ENCODE results near the gene ADCYAP1R1. TPM values are rescaled to one million over a fixed set of nuclear protein-coding genes. Genes with fewer than 3 reads are reported as not detected.
A peak's percentile ranks its signal among the peaks of the same experiment; 100 is the strongest.

The ADCYAP1R1 gene
- total and polyA plus RNA-seq, 5 donors from 2014 or later: not detected

GRCh38 chr7:31107106-31108090 lies 55.3 kb downstream of the ADCYAP1R1 start:
- H3K27ac Mint-ChIP-seq: no peak overlapping the region
- Histone ChIP-seq H3K9me3 (ENCODE audit: control insufficient read depth in 2 of 2, low read length in 2 of 2) (no peaks in the 10 kb centered on the region), H3K27ac (ENCODE audit: insufficient read depth, low read length, poor library complexity, severe bottlenecking) (no peak overlapping the region), H3K4me1 (ENCODE audit: control insufficient read depth, insufficient read depth, low read length, poor library complexity, severe bottlenecking) (no peaks in the 10 kb centered on the region), H3K27me3 (ENCODE audit: control insufficient read depth, insufficient read depth, low read length) (no peaks in the 10 kb centered on the region), H3K36me3 (ENCODE audit: control insufficient read depth, insufficient read depth, low read length) (no peaks in the 10 kb centered on the region), H3K4me3 (ENCODE audit: low read depth, low read length) (no peak overlapping the region)
- H3K9me3 Mint-ChIP-seq: peaks cover 0 to 3% (median 0%) of the 10 kb centered on the region in 7 donors
- ATAC-seq (ENCODE audit: low read depth in 2 of 2) (no peak), DNase-seq (no peak)
- no peak overlapping the region for H3K4me3 Mint-ChIP-seq
- H3K36me3 Mint-ChIP-seq: no peaks in the 10 kb centered on the region
- peaks cover 7% of the 10 kb centered on the region for H3K27me3 Mint-ChIP-seq
- H3K4me1 Mint-ChIP-seq: no peaks in the 10 kb centered on the region

GRCh38 chr7:31108097-31108657 lies 56.1 kb downstream of the ADCYAP1R1 start:
- Mint-ChIP-seq H3K4me1 (no peaks in the 10 kb centered on the region), H3K27ac (no peak overlapping the region), H3K36me3 (no peaks in the 10 kb centered on the region), H3K27me3 (peaks cover under 1% of the 10 kb centered on the region), H3K4me3 (no peak overlapping the region), H3K9me3 (peaks cover 0 to 3% (median 0%) of the 10 kb centered on the region in 7 donors)
- no peak overlapping the region for H3K27ac ChIP-seq (ENCODE audit: insufficient read depth, low read length, poor library complexity, severe bottlenecking)
- DNase-seq (no peak), ATAC-seq (ENCODE audit: low read depth in 2 of 2) (no peak)
- no peaks in the 10 kb centered on the region for H3K27me3 ChIP-seq (ENCODE audit: control insufficient read depth, insufficient read depth, low read length)
- no peak overlapping the region for H3K4me3 ChIP-seq (ENCODE audit: low read depth, low read length)
- no peaks in the 10 kb centered on the region for H3K9me3 ChIP-seq (ENCODE audit: control insufficient read depth in 2 of 2, low read length in 2 of 2)
- no peaks in the 10 kb centered on the region for H3K4me1 ChIP-seq (ENCODE audit: control insufficient read depth, insufficient read depth, low read length, poor library complexity, severe bottlenecking)
- H3K36me3 ChIP-seq (ENCODE audit: control insufficient read depth, insufficient read depth, low read length): no peaks in the 10 kb centered on the region

DNA sequence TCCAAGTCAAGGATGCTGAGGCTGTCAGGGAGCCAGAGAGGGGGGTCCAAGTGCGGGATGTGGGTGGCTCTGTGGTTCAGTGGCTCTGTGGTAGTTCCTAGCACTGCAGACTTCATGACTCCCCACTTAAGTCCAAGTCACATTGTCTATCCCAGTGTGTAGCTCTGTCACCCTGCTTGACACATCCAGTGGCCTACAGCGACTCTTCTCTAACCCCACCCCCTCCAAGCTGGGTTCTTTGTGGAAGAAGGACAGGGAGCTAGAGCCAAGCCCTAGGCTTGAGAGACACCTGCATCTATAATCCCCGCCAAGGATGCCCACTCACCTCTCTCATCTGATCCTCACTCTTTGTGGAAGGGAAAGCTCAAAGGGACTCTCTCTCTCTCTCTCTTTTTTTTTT lies 57.6 kb downstream of the ADCYAP1R1 start:
- Histone ChIP-seq H3K4me3 (ENCODE audit: low read depth, low read length) (no peak overlapping the region), H3K4me1 (ENCODE audit: control insufficient read depth, insufficient read depth, low read length, poor library complexity, severe bottlenecking) (no peaks in the 10 kb centered on the region), H3K27me3 (ENCODE audit: control insufficient read depth, insufficient read depth, low read length) (no peaks in the 10 kb centered on the region), H3K9me3 (ENCODE audit: control insufficient read depth in 2 of 2, low read length in 2 of 2) (no peaks in the 10 kb centered on the region), H3K27ac (ENCODE audit: insufficient read depth, low read length, poor library complexity, severe bottlenecking) (no peak overlapping the region), H3K36me3 (ENCODE audit: control insufficient read depth, insufficient read depth, low read length) (no peaks in the 10 kb centered on the region)
- H3K4me3 Mint-ChIP-seq: no peak overlapping the region
- peaks cover 0 to 1% (median 0%) of the 10 kb centered on the region in 7 donors for H3K9me3 Mint-ChIP-seq
- DNase-seq: no peak
- H3K27ac Mint-ChIP-seq: no peak overlapping the region
- no peak for ATAC-seq (ENCODE audit: low read depth in 2 of 2)
- H3K27me3 Mint-ChIP-seq: no peaks in the 10 kb centered on the region
- H3K36me3 Mint-ChIP-seq: no peaks in the 10 kb centered on the region
- H3K4me1 Mint-ChIP-seq: no peaks in the 10 kb centered on the region

GRCh38 chr7:31110331-31111108 lies 58.4 kb downstream of the ADCYAP1R1 start:
- no peaks in the 10 kb centered on the region for H3K4me1 ChIP-seq (ENCODE audit: control insufficient read depth, insufficient read depth, low read length, poor library complexity, severe bottlenecking)
- Mint-ChIP-seq H3K27ac (no peak overlapping the region), H3K9me3 (peaks cover 0 to 2% (median 0%) of the 10 kb centered on the region in 7 donors), H3K36me3 (no peaks in the 10 kb centered on the region), H3K27me3 (no peaks in the 10 kb centered on the region), H3K4me3 (no peak overlapping the region), H3K4me1 (no peaks in the 10 kb centered on the region)
- H3K9me3 ChIP-seq (ENCODE audit: control insufficient read depth in 2 of 2, low read length in 2 of 2): no peaks in the 10 kb centered on the region
- no peaks in the 10 kb centered on the region for H3K36me3 ChIP-seq (ENCODE audit: control insufficient read depth, insufficient read depth, low read length)
- no peak overlapping the region for H3K4me3 ChIP-seq (ENCODE audit: low read depth, low read length)
- no peak for DNase-seq
- no peak for ATAC-seq (ENCODE audit: low read depth in 2 of 2)
- no peaks in the 10 kb centered on the region for H3K27me3 ChIP-seq (ENCODE audit: control insufficient read depth, insufficient read depth, low read length)
- no peak overlapping the region for H3K27ac ChIP-seq (ENCODE audit: insufficient read depth, low read length, poor library complexity, severe bottlenecking)

DNA sequence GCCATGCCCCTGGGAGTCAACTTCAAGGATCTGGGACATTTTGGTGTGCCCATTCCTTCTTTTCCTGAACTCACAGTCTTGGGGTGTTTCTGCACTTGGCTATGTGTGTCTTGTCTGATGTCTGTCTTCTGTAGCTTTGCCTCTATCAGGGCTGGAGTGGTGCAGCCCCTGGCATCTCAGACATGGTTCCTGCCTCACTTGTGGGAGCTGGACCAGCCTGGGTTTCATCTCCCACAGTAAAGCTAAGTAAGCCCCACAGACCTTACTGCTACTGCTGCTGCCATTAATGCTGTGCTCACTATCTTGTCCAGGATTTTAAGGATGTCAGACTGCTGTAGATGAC lies 59.0 kb downstream of the ADCYAP1R1 start:
- Histone ChIP-seq H3K9me3 (ENCODE audit: control insufficient read depth in 2 of 2, low read length in 2 of 2) (no peaks in the 10 kb centered on the region), H3K4me3 (ENCODE audit: low read depth, low read length) (no peak overlapping the region), H3K27ac (ENCODE audit: insufficient read depth, low read length, poor library complexity, severe bottlenecking) (no peak overlapping the region), H3K36me3 (ENCODE audit: control insufficient read depth, insufficient read depth, low read length) (no peaks in the 10 kb centered on the region), H3K4me1 (ENCODE audit: control insufficient read depth, insufficient read depth, low read length, poor library complexity, severe bottlenecking) (no peaks in the 10 kb centered on the region), H3K27me3 (ENCODE audit: control insufficient read depth, insufficient read depth, low read length) (no peaks in the 10 kb centered on the region)
- H3K27ac Mint-ChIP-seq: no peak overlapping the region
- H3K4me3 Mint-ChIP-seq: no peak overlapping the region
- no peak for ATAC-seq (ENCODE audit: low read depth in 2 of 2)
- H3K4me1 Mint-ChIP-seq: no peaks in the 10 kb centered on the region
- H3K36me3 Mint-ChIP-seq: no peaks in the 10 kb centered on the region
- DNase-seq: no peak
- H3K27me3 Mint-ChIP-seq: no peaks in the 10 kb centered on the region
- peaks cover 0 to 2% (median 0%) of the 10 kb centered on the region in 7 donors for H3K9me3 Mint-ChIP-seq

DNA sequence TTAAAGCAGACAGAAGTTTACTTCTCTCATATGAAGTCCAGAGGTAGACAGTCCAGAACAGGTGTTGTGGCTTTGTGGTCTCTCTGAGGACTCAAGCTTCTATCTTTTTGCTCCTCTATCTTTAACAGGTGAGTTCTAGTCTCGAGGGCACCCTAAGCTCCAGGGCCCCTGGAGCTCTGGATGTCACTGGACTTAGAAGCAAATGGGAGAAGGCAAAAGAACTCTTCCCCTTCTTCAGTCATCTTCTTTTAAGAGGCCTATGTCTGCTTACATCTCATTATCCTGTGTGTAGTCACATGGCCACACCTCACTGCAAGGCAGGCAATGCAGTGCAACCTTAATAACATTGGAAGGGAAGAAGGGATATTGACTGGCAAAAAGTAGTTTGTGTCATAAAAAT lies 61.6 kb downstream of the ADCYAP1R1 start:
- Histone ChIP-seq H3K27me3 (ENCODE audit: control insufficient read depth, insufficient read depth, low read length) (no peaks in the 10 kb centered on the region), H3K36me3 (ENCODE audit: control insufficient read depth, insufficient read depth, low read length) (no peaks in the 10 kb centered on the region), H3K4me1 (ENCODE audit: control insufficient read depth, insufficient read depth, low read length, poor library complexity, severe bottlenecking) (no peaks in the 10 kb centered on the region), H3K27ac (ENCODE audit: insufficient read depth, low read length, poor library complexity, severe bottlenecking) (no peak overlapping the region), H3K4me3 (ENCODE audit: low read depth, low read length) (no peak overlapping the region), H3K9me3 (ENCODE audit: control insufficient read depth in 2 of 2, low read length in 2 of 2) (no peaks in the 10 kb centered on the region)
- DNase-seq (no peak), ATAC-seq (ENCODE audit: low read depth in 2 of 2) (no peak)
- no peak overlapping the region for H3K27ac Mint-ChIP-seq
- no peaks in the 10 kb centered on the region for H3K36me3 Mint-ChIP-seq
- peaks cover 0 to 2% (median 0%) of the 10 kb centered on the region in 7 donors for H3K9me3 Mint-ChIP-seq
- no peaks in the 10 kb centered on the region for H3K4me1 Mint-ChIP-seq
- H3K27me3 Mint-ChIP-seq: peaks cover 5% of the 10 kb centered on the region
- no peak overlapping the region for H3K4me3 Mint-ChIP-seq

GRCh38 chr7:31114593-31115343 lies 62.7 kb downstream of the ADCYAP1R1 start:
- Mint-ChIP-seq H3K36me3 (no peaks in the 10 kb centered on the region), H3K4me1 (no peaks in the 10 kb centered on the region), H3K4me3 (no peak overlapping the region), H3K27me3 (peaks cover 5% of the 10 kb centered on the region), H3K9me3 (peaks cover 0 to 2% (median 0%) of the 10 kb centered on the region in 7 donors), H3K27ac (no peak overlapping the region)
- Histone ChIP-seq H3K27me3 (ENCODE audit: control insufficient read depth, insufficient read depth, low read length) (no peaks in the 10 kb centered on the region), H3K4me3 (ENCODE audit: low read depth, low read length) (no peak overlapping the region), H3K4me1 (ENCODE audit: control insufficient read depth, insufficient read depth, low read length, poor library complexity, severe bottlenecking) (no peaks in the 10 kb centered on the region), H3K36me3 (ENCODE audit: control insufficient read depth, insufficient read depth, low read length) (no peaks in the 10 kb centered on the region), H3K27ac (ENCODE audit: insufficient read depth, low read length, poor library complexity, severe bottlenecking) (no peak overlapping the region), H3K9me3 (ENCODE audit: control insufficient read depth in 2 of 2, low read length in 2 of 2) (no peaks in the 10 kb centered on the region)
- DNase-seq: peak in 1 of 3 donors; percentile 5
- ATAC-seq (ENCODE audit: low read depth in 2 of 2): no peak
